ENCODE measurements around the gene ACTR1B.
"Not testable (repeated sequence)": the region's sequence is repeated elsewhere in the genome, so short reads cannot be mapped to it uniquely, and the experiment has no call there.

Gene ACTR1B

DNA sequence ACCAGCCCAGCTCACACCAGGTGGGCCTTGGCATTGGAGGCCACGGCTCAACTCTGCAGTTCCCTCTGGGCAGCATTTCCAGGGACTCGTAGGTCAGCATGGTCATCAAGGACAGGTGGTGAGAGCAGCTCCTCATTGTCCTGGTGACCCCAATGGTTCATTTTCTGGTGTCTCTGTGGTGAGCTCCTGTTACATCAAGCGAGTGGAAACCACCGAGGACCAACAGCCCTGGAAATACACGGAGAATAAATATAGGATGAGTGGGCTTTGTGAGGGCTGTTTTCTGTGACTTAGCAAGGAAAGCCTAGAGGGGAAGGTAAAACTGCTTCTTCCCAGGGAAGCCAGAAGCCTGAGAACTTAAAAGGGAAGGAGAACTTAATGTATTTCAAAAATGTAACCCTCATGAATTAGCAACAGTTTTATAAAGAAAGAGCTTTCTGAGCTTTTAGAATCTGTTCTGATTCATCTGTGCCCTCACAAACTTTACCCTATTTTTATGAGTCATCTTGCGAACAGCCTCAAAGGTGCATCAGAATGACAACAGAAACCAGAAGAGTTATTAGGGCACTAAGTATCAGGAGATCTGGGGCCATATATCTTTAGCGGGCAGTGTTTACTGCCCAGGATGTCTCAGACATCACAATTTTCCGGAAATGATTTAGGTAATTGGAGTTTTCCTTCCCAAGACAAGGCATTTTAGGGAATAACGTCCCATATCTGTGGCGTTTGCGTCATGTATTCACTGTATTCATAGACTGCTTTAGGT, 24.4 kb upstream of the ACTR1B start:
- DNase-seq = no peak

DNA sequence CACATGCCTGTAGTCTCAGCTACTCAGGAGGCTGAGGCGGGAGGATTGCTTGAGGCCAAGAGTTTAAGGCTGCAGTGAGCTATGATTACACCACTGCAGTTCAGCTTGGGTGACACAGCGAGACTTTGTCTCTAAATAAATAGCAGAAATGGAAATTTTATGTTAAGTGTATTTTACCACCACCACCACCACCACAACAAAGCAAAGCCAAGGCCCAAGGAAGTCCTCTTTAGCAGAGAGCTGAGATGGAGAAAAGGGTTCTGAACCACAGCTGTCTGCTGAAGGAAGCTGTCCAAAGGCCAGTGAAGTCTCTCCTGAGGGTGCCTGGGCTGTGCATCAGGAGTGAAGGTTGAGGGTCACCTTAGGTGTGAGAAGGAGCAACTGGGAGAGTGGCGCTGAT, 23.4 kb upstream of the ACTR1B start:
- not testable (repeated sequence) for DNase-seq

DNA sequence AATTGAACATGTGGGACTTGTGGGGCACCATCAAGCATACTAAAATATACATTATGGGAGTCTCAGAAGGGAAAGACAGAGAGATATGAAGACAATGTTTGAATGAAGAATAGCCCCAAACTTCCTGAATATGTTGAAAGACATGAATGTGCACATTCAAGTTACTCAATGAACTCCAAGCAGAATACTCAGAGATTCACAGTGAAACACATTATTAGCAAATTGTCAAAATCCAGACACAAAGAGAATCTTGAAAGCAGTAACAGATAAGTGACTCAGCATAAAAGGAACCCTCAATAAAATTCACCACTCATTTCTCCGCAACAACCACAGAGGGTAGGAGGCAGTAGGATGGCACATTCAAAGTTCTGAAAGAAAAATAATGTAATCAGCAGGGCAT, 14.5 kb upstream of the ACTR1B start:
- DNase-seq = no peak

DNA sequence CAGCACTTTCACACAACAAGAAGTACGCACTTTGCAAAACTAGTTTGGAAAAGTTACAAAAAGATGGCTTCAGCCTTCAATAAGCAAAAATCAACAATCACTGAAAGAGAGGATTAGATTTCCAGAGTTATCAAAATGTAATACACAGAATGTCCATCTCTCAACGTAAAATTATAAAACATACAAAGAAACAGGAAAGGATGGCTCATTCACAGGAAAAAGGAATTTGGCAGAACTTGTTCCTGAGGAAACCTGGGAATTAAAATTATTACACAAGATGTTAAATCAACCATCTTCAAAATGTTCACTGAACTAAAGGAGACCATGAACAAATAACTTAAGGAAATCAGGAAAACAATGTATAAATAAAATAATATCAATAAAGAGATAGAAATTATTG, 13.6 kb upstream of the ACTR1B start:
- DNase-seq = no peak

DNA sequence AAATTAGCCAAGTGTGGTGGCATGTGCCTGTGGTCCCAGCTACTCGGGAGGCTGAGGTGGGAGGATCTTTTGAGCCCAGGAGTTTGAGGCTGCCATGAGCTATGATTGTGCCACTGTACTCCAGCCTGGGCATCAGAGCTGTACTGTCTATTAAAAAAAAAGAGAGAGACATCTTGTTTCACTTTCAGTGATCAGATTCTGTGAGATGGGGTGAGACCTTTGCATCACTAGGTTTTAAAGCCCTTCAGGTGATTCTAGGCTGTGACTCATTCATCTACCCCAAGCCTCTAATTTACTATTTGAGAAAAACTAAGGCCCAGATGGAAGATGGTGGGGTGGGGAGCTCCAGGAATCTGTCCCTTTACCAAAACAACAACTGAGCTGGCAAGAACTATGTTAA, 12.8 kb upstream of the ACTR1B start:
- no peak for DNase-seq

DNA sequence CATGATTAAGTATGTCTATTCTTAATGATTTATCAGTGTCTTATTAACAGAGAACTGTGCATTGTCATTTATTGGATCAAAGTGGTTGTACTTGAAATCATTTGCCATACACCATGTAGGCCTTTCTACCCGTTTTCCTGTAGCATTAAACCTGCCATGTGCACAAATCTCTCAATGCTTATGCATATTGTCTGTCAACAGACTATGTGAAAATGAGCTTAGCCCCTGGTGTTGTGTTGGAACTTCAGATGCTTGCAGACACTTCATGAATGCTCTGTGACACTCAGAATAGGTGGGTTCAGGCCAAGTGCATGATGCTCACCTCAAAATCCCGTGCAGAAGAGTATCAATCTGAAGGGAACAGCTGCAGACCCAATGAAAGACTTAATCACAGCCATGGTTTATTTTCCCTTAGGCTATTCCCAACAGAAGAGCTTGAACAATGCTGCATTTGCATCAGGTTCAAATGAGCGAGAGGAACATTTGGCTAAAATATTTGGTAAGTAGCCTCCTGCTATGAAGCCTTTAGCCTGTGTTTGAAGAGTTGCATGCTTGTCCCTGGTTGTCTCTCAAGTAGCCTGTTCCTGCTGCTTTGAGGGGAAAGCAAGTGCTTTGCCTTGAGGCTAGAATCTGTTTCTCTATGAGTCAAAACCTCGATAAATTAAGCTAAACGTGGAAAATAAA, 11.7 kb upstream of the ACTR1B start:
- DNase-seq = peak; percentile 80 to 95

DNA sequence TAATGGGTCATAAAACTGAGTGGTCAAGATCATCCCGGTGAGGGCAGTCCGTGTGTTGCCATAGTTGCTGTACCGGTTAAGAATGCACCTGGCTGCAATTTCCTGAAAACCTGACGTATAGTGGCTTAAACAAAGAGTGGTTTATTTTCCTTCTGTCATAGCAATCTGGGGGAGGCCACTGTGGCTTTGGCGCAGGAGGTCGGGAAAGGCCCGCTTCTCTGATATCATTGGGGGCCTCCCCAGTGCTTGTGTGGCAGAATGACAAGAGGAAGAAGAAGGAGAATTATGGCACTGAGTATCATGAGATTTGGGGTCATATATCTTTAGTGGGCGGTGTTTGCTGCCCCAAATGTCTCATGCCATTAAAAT, 10.1 kb upstream of the ACTR1B start:
- peak; percentile 36 to 53 for DNase-seq

DNA sequence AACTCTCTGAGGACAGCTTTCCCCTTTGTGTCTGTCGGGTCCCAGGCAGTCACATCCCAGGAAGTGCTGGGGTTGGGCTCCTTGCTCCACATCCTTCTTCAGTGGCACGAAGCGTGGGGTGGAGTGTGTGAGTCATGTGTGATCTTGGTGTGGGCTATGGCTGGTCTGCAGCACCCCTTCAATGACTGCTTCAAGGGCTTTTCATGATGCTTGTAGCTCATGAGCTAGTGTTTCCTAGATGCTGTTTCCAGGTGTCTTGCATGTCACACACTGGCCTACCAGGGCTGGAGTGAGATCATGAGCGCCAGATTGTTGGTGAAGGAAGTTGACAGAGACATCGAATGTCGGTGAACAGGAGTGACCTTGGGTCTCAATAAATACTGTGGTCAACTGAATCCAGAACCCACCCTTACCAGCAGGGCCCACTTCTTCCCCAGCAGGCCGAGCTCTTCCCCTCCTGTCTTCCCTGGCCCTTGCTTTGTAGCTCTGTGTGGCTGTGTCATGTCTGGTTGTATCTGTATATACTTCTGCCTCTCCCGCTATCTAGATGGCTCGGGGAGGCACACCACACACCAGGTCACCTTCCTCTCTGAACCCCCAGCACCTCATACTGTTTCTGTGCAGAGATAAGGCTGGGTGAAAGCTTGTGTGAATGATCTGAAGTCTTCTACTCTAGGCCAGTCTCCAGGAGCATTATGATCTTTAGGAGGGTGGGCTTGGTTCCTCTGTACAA, 9.5 kb upstream of the ACTR1B start:
- no peak for DNase-seq

DNA sequence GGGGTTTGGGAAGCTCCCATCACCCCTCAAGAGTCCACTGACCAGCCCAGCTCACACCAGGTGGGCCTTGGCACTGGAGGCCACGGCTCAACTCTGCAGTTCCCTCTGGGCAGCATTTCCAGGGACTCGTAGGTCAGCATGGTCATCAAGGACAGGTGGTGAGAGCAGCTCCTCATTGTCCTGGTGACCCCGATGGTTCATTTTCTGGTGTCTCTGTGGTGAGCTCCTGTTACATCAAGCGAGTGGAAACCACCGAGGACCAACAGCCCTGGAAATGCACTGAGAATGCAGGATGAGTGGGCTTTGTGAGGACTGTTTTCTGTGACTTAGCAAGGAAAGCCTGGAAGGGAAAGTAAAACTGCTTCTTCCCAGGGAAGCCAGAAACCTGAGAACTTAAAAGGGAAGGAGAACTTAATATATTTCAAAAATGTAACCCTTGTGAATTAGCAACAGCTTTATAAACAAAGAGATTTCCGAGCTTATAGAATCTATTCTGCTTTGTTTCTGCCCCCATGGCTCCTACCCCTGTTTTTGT, 8.8 kb upstream of the ACTR1B start:
- DNase-seq = not testable (repeated sequence)

DNA sequence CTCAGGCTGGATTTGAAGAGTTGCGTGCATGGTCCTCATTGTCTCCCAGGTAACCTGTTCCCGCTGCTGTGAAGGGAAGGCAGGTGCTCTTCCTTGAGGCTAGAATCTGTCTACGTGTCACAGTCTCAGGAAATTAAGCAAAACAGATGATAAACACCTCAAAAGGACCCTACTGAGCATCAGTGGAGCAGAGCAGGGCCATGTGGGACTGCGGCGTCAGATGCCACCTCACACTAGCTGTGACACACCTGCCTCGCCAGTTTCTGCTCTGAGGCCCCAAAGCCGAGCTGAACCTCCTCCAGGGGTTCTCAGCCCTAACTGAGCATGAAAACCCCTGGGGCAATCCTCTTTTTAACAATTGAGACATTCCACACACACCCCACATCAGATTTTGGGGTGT, 7.7 kb upstream of the ACTR1B start:
- no peak for DNase-seq

DNA sequence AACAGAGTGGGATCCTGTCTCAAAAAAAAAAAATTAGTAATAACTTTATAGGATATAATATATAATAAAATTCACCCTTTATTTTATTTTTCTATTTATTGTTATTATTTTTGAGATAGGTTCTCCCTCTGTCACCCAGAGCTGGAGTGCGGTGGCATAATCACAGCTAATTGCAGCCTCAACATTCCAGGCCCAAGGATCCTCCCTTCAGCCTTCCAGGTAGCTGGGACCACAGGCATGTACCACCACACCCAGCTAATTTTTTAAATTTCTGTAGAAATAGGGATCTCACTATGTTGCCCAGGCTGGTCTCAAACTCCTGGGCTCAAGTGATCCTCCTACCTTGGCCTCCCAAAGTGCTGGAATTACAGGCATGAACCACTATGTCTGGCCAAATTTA, 6.6 kb upstream of the ACTR1B start:
- DNase-seq = no peak

DNA sequence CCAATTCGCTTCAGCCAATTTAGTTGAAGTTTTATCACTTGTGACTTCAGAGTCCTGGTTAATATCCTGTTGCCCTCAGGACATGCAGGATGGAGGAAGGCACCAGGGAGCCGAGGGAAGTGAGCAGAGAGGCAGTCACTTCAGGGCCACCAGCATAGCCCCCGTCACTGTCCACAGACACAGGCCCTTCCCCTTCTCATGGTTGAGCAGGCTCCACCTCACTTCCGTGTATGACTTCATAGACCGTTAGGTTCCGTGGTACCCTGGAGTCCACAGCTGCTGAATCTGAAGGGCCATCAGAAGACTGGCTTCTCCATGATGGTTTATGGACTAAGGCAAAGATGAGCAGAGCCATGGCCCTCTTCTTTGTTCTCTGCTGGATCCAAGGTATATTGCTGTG, 5.6 kb upstream of the ACTR1B start, which contains the start of gene C2orf92:
Gene C2orf92 (plus strand): TSS at position 266 of the 400 bp plus-strand sequence. CDS start 76 bp downstream, at position 342.
- no peak for DNase-seq

DNA sequence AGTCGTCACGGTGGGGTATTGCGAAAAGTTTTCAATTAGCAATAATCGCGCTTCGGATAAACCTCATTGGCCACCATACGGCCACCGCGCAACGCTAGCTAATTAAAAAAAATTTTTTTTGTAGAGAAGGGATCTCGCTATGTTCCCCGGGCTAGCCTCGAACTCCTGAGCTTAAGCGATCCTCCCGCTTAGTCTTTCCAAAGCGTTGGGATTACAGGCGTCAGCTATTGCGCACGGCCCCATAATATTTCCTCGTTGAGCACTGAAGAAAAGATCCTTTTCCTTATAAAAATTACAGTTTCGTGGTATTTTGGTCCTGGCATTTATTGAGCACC, 759 bp upstream of the ACTR1B start:
- DNase-seq = peak; percentile 44 to 51

DNA sequence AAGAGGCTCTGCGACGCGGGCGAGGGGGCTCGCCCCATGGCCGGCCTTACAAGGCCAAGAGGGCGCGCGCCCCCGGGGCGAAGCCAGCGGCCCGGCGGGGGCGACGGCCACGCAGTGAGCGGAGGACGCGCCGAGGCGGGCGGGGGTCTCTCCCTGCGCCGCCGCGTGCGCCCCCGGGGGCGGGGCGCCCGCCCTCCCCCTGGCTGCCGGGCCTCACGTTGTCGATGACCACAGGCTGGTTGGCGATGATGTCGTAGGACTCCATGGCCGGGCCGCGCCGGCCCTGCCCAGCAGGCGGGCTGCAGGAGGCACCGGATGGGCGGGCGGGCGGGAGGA, 250 bp downstream of the ACTR1B start:
- DNase-seq = no peak

DNA sequence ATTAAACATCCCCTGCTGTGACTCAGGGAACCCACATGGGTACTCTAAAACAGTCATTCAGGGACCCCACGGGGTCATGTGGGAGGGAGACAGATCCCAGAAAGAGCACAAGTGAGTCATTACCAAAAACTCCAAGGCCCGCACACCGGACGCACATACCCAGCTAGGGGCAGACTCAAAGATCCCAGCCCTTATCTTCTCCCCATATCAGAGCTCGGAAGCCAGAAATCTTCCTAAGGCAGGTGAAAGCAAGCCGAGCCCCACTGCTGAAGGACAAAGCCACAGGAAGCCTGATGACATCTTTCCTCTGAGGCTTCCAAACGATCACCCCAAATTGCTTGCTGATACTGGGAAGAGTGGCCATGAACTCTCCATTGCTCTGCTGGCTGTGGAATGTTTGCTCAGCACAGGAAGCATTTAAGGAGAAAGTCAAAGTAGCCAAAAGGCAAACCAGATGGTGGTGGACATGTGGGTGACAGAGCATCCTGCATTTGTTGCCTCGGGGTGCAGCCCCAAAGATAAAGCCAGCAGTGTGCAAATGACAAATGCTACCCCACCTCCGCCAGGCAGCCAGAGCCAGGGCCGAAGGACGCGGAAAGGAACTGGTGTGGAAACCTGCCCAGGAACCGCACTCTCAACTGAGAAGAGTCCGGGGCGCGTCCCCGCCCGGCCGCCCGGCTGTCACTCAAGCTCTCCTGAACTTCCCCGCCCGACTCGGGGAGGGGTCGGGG, 784 bp downstream of the ACTR1B start:
- DNase-seq = peak; percentile 29 to 62

DNA sequence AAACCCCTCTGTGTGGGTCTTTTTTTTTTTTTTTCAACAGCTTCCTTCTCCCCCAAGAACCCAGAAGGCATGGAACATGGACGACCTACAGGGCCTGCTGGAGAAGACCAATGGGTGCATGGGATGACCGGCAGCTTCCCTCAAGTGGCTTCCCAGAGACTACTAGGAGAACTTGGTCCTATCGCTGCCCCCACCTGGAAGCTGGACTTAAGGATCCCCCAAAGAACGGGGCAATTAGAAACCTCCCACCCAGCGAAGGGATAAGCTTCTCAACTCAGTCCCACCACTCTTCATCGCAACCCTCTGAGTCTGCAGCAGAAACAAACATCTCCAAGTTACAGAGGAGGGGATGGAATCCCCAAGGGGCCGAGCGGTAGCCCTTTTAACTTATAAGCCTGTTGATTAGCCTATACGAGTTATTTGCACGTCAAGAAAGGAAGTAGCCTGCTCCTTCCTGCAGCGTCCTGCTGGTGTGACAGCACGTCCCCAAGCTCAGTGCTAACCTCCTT, 1.4 kb downstream of the ACTR1B start:
- no peak for DNase-seq

DNA sequence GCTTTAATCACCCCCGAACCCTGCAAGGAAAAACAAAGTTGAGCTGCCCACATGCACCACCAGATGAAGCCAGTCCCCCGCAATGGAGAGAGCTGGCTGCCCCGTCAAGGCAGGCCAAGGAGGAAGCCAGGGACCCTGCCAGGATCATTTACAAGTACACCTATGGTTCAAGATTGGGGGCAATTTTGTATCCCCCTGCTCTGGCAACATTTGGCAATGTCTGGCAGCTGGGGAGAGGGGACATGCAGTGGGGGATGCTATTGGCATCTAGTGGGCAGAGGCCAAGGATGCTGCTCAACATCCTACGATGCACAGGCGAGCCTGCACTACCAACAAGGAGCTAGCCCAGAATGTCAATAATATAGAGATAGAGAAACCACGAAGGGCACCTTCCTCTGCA, 1.9 kb downstream of the ACTR1B start:
- DNase-seq = no peak

DNA sequence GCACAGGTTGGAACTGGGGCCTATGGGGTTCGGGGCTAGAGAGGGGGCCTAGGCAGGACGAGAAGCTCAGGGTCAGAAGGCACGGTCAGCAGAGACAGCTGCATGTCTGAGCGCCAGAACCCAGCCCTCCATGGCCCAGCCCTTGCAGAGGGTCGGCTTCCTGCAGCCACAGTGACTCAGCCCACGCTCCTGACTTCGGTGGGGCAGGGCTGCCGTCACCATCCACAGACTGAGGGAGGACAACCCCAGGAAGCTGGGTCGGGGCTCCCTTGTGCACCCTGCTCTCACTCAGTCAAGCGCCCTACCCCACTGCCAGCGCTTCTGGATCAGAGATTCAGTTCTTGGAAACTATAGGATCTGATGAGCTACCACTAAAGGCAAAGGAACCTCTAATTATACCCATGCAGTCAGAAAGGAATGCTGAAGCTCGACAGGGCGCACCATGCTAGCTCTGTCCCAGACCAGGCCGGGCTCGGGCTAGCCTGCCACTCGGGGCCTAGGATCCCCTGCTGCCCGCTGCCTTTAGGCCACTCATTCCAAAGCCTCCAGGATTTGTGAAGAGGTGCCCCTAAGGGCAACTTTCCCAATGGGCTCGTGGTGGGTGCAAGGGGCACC, 3.0 kb downstream of the ACTR1B start:
- DNase-seq = no peak

DNA sequence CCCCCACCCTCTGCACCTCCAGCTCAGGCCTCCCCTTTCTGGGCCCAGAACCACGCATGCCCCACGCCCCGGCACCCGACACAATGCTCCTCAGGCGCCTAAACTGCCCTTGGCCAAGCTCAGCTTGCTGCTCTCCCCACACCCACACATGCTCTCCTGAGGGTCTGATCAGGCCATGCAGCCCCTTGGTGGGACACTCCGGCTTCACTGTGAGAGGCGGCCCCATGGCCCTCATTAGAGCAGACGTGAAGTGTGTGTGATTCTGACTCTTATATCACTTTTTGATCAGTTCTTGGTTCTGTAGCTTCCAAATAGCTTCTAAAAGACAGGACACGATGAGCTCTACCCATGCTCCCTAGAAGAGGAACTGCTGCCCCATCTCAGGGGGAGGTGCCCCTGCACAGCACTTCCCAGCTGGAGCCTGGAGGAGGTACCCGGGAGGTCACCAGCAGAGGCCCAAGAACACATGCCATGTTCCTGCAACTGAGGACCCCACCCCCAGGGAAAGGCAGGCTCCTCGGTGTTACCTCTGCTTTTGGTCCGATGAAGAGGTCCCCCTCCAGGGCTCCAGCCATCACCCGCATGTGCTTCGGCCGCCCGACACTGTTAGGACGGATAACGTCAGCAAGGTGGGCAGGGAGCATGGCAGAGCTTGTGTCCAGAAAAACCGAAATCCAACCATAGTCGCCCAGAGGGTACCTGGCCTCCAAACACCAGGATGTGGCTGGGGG, 3.6 kb downstream of the ACTR1B start:
- DNase-seq = no peak

DNA sequence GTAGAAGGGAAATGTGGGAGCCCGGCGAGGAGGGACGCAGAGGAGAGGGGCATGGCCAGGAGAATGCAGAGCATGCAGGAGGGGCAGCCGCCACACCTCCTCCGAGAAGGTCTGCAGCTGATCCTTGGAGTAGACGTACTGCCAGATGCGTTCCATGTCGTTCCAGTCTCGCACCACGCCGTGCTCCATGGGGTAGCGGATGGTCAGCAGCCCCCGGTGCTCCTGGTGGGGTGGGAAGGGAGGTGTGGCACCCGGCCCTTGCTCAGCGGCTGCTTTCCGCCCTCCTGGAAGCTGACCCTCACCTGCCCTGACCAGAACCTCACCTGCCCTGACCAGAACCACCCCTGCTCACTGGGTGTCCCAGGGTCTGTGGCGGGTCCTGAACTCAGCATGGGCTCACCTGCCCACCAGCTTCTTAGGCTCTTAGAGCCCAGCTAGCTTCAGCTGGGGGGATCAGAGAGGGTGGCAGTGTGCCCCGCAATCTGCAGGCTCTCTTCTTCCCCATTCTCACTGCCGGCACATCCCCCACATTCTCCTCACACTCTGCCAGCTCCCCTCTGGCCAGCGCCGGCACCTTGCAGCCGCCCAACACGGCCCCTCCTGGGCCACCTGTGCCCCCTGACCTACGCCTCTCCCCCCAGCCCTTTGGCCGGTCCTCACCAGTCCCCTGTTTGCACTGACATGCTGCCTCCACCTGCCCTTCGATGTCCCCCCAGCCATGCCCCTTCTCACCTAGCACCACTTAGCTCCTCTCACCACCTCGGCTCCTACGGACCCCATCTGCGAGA, 4.4 kb downstream of the ACTR1B start:
- DNase-seq = no peak

DNA sequence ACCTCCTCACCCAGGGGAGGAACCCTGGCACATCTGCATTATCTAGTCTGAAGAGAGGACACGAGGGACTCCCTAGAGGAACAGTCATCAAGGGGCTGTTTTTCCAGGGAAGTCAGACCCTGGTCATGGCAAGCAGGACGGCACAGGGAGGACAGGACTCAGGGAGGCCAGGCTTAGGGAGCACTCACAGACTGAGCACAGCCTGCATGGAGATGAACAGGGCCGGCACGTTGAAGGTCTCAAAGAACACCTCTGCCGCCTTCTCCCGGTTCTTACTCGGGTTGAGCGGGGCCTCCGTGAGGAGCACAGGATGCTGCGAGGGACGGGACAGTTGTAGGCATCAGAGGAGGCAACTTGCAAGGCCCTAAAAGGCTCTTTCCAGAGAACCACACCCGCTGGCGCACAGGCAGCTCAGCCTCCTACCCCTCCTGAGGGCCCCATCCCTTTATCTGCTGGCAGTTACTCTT, 5.1 kb downstream of the ACTR1B start:
- no peak for DNase-seq
